COR-L47 (cell line): ENCODE results near the gene DBNDD2.
A peak's percentile ranks its signal among the peaks of the same experiment; 100 is the strongest.

Source experiments
- DNase-seq: peaks from one replicate; lab custom pipeline; 2025; lab: John Stamatoyannopoulos, UW

DBNDD2 gene

DNA sequence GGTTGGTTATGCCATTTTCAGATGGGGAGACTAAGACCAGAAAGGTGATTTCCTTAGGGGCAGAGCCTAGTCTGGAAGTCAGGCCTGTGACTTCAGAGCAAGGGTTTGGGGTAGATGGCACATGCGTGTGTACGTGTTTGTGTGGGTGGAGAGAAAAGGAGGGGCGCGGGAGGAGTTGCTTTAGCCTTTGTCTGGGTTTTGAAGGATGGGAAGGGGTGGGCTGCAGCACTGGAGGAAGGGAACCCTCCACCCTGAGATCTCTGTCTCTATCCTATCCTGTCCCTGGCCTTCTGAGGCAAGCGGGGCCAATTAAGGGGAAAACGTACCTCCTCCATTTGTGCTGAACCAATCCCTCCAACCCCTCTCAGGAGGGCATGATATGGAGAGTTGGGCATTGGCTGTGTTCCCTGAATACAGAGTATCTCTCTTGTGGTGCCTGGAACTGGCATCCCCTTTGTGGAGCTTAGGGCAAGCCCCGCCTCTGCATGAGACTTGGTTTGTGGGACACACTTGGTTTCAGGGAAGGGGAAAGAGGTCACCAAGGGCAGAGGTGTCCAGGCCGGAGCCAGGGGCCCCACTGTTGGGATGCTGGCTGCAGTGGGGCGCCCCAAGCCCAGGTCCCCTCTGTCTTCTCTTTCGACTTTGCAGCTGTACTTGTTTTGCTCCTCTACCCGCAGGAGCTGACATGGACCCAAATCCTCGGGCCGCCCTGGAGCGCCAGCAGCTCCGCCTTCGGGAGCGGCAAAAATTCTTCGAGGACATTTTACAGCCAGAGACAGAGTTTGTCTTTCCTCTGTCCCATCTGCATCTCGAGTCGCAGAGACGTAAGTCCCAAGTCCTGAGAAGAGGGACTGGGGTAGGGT lies at the start of gene DBNDD2:
Gene DBNDD2 (plus strand): TSS at position 507 of the 863 bp plus-strand sequence. CDS start 179 bp downstream, at position 686.
- DNase-seq: no peak

DNA sequence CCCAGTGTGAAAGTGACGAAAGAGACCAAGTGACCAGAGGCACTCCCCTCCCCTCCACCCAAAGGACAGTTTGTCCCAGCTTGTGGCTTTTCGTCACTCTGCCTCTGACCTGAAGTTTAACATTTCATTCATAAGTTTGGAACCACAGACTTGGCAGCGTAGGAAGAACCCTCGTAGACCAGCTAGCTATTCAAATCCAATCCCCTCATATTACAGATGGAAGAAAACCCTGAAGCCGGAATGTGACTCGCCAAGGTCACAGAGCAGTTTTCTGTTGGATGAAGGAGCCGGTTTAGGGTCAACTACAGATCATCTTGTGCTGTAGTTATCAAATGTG lies 49.1 kb upstream of the DBNDD2 start:
- no peak for DNase-seq

DNA sequence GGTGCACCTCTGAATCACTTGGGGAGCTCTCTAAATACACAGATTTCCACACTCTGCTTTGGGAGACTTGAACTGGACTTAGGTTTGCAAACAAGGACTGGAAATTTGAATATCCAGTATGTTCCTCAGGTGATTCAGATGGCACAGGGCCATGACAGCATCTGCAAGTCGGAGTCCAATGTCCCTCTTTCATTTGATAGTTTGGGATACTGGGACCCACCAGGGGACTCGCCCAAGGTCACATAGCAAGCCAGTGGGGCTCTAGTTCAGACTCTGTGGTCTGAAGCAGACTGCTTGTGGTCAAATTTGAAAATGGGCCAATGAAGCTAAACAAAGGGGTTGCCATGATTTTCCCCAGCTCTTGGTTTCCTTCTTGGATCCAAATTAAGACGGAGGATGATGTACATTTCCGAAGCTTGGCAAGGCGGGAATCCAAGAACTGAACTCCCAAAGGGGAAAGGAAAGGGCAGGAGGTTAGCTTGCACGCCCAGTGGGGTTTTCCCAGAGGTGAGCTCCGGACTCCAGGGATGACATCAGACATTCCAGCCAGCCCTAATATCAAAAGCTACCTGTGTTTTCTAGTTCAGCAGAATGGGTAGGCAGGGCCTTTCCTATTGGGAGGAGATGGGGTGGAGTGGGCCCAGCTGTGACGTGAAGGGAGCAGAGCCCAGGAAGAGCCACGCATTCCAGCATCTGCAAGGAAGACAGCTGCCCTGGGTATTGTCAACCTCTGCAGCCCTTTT lies 48.5 kb upstream of the DBNDD2 start:
- DNase-seq: no peak

DNA sequence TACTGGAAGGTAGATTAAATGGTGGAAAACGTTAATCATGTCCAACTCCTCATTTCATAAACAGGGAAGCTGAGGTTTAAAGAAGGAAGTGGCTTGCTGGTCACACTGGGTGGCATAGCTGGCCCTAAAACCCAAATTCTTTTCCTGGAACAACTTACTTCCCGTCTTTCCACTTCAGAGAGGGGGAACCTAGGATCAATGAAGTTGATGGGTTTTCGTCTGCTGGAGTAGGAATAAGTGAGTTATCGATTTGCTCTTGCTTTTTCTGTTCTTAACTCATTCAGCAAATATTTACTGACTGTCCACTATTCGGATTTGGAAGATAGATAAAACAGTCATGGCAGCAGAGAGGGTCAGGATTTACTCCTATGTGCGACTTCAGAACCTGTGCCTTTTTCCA lies 46.3 kb upstream of the DBNDD2 start:
- DNase-seq: no peak

GRCh38 chr20:45362804-45363610 lies 45.1 kb upstream of the DBNDD2 start, which contains the start of gene SYS1:
Gene SYS1 (plus strand): TSS chr20:45363156. CDS start chr20:45363532, 376 bp downstream.
- DNase-seq: peak; percentile 97

DNA sequence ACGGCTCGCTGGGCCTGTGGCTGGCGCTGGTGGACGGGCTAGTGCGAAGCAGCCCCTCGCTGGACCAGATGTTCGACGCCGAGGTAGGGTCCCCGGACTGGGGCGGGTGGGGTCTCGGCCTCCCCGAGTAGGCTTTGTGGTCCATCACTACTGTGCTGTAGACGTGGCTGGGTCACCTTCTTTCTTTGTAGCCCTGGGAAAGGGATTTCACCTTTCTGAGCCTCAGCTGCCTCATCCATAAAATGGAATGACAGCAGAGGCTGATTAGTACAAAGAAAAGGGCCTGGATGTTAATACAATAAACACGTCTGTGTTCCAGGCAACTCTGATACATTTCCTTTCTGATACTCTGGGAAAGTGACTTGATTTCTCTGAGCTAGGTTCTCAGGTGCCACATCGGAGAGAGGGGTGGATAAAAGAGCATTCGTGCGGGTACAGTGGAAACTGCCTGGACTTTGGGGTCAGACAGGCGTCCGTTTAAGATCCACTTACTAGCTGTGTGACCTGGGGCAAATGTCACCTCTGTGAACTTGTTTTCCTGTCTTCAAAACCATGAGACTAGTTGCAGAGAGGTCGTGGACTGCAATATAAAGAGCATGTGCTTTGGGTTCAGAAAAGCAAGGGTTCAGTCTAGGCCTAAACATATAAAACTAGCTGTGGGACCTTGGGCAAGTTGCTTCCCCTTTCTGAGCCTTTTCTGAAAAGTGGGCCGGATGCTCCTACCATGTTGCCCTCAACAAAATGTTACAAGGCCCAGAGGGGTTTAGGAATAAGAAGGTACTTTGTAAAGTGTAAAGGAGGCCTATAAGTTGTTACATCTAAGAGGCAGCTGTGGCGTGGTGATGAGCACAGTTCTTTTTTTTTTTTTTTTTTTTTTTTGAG lies 44.2 kb upstream of the DBNDD2 start:
- no peak for DNase-seq

DNA sequence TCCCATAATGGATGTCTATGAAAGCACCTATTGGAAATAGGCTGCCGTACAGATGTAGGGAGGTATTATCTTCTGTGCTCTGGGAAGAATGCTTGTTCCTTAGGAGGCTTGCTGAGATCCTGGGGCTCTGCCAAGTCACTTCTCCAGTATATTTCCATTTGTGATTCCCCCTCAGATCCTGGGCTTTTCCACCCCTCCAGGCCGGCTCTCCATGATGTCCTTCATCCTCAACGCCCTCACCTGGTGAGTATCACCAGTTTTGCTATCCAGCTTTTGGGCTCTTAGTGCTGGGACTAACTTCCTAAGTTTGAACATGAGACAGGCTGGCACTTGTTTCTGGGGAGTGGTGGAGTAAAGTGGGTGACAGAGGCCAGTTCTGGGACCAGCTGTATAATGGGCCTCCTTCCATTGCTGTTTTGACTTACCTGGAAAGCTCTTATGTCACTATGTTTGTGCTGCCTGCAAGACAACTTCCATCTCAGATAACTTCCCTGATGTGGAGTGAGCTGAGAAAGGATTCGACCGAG lies 42.6 kb upstream of the DBNDD2 start:
- DNase-seq: peak; percentile 19

- no peak for DNase-seq
These were observed 41.9 kb upstream of the DBNDD2 start for GRCh38 chr20:45366192-45366591.

- DNase-seq: no peak
These were observed 41.5 kb upstream of the DBNDD2 start for GRCh38 chr20:45366631-45367030.

DNA sequence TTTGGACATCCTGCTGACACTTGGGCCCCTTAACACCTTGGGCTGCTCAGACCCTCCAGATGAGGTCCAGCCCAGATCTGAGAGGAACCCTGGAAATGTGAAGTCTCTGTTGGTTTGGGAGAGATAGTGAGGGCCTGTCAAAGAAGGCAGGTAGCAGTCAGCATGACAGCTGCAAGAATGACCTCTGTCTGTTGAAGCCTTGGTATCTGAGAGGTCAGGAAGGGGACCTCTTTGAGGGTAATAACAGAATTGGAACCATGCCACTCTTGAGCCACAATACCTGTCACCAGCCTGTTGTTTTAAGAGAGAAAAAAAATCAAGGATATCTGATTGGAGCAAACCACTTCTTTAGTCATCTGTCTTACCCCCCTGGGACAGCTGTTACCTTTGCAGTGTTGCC lies 41.0 kb upstream of the DBNDD2 start:
- DNase-seq: no peak

DNA sequence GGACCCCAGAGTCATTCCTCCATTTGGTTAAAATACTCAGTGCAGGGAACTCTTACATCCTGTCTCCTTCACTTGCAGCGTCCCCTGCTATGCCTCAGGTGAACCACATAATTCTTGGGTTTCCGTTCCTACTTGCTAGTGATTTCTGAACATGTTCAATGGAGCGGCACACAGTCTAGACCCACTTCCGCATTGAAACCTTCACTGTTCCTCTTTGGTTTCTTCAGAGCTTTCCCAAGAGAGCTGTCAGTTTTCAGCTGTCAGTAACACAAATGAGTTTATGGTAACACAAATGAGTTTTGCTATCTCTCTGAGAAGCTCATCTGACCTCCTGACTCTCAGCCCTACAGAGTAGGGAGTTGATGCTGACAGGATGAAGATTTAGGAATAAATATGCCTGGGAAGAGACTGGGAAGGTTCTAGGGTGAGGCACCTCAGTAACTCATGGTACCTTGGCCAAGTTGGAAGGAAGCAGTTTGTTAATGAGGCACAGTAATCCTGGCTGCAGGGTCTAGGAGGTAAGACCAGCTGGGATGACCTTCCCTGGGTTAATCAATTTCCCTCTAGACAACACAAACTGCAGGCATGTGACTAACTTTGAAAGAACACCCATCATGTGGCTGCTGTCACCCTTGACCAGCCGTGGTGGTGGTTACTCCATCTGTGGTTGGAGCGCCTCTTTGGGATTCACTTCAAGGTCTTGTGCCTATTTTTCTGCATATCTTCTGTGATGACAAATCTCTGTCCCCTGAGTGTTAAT lies 39.7 kb upstream of the DBNDD2 start:
- no peak for DNase-seq

GRCh38 chr20:45370571-45371160 lies 37.4 kb upstream of the DBNDD2 start:
- no peak for DNase-seq

DNA sequence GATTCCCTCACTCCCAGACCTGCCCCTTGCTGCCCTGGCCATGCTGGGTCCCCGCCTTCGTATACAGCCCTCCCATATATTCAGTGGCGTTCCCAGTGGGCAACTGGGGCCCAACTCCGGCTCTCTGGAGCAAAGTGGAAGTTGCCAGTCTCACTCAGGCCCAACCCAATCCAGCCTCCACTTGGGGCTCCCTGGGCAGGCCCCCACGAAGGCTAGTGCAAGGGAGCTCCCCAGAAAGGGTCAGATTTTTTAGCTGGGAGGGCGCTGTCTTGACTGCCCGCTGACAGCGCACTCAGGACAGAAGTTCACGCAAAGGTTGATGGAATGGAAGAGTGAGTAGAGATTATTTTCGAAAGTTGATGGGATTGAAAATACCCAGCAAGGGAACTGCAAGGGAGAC lies 35.8 kb upstream of the DBNDD2 start:
- no peak for DNase-seq

DNA sequence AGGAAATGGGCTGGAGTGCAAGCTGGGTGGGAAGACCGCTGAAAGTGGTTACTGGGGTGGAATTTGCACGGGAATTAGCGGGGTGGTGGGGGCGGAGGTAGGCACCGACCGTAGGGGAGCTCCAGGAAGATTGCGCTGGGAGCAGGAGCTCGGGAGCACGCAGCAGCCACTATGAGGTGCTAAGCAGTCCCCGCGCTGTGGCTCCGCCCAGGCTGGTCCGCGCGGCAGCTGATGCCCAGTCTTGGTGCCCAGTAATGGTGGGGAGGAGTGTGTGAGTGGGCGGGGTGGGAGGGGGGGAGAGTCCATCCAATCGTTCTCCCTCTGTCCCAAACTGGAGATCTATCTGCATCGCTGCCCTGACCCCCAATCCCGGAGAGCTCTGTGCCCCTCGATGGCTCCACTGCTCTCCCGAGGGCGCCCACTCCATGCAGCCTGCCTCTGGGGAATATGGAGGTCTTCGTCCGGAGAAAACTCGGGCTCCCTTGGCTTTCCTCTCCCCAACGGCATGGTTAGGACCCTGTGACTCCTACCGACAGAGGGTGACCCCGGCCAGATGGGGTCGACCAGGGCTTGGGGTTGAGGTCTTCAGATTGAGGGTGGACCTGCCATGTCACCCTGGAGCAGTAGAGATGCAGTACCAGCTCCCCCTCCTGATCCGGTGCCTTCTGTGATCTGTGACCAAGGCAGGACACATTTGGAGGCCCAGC lies 35.3 kb upstream of the DBNDD2 start:
- DNase-seq: no peak

DNA sequence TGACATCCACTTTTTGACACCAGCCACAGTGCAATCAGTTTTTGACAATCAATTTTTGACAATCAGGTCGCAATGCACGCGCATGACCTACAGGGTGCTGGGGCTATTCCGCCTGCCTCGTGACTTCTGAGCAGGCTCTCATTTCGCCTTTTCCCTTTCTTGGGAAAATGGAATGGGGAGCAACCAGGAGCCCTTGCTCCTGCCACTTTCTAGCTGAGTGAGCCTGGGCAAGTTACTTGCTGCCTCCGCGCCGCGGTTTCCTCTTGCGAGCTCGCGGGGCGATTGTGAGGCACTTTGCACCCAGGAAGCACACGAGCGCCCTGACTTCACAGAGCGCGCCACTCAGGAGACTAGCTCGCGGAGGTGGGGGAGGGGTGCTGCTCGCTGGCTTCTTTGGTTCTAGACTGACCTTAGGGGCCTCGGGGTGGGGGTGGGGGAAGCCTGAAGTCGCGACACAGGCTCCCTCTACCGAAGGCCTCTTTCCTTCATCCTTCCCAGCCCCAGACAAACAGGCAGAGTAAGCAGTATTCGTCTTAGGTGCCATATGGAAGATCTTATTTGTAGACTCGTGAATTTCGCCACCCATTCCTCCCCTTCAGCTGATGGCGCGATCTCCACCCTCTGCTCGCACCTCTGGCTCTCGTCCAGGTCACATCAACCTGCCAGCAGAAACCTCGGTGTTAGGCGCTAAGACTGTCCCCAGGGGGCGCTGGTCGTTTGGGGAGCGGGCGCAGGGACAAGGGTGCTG lies 34.6 kb upstream of the DBNDD2 start:
- DNase-seq: peak; percentile 83

DNA sequence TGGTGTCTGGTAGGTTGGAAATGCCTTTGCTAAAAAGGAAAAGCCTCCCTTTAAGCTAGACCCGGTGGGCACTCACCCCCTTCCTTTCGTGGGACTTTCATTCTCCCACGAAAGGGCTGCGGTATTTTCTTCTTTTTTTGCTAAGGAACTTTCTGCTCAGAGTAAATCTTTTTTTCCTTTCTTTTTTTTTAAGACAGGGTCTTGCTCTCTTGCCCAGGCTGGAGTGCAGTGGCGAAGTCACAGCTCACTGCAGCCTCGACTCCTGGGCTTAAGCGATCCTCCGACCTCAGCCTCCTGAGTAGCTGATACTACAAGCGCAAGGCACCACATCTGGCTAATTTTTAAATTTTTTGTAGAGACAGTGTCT lies 34.0 kb upstream of the DBNDD2 start:
- no peak for DNase-seq

GRCh38 chr20:45374966-45375365 lies 33.1 kb upstream of the DBNDD2 start:
- no peak for DNase-seq

- DNase-seq: no peak
These were observed 30.8 kb upstream of the DBNDD2 start for GRCh38 chr20:45377269-45377668.

DNA sequence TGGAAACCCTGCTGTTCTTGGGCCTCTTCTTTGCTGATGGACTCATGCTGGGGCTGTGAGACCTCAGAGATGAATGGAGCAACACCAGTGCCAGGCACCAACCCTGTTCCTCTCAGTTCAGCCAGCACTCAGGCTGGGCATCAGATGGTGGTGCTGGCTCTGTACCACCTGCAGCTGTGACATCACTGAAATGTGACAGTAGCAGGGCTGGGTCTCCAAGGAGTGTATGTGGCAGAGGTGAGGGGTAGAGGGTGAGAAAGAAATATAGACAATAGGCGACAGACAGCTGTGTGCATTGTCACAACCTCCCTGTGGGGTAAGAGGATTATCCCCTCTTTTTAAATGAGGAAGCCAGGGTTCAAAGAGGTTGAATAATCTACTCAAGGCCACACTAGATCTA lies 29.9 kb upstream of the DBNDD2 start, which contains the start of gene TP53TG5:
Gene TP53TG5 (minus strand): TSS at position 135 of the 400 bp plus-strand sequence. CDS start 89 bp downstream, at position 46.
- DNase-seq: no peak
